ENCODE data around the gene FAIM2. TPM values are rescaled to one million over a fixed set of nuclear protein-coding genes. Genes with fewer than 3 reads are reported as not detected.

FAIM2 gene
- total RNA-seq, 1 experiment from 2014 or later, result not detected

GRCh38 chr12:49921936-49922335 is 18.2 kb upstream of the FAIM2 start:
- in situ Hi-C loops (cut with HindIII; ENCODE audit: low sequenced_read_pairs), result no loop called here
- no peak for DNase-seq (ENCODE audit: low spot score)

GRCh38 chr12:49921299-49921698 is 17.6 kb upstream of the FAIM2 start:
- DNase-seq (ENCODE audit: low spot score), result no peak
- in situ Hi-C loops (cut with HindIII; ENCODE audit: low sequenced_read_pairs), result no loop called here

- in situ Hi-C loops (cut with HindIII; ENCODE audit: low sequenced_read_pairs), result no loop called here
- DNase-seq (ENCODE audit: low spot score), result no peak
These were observed 17.2 kb upstream of the FAIM2 start for GRCh38 chr12:49920915-49921286.

GRCh38 chr12:49920241-49920914 is 16.7 kb upstream of the FAIM2 start:
- no peak for DNase-seq (ENCODE audit: low spot score)
- in situ Hi-C loops (cut with HindIII; ENCODE audit: low sequenced_read_pairs), result no loop called here

- DNase-seq (ENCODE audit: low spot score), result no peak
- in situ Hi-C loops (cut with HindIII; ENCODE audit: low sequenced_read_pairs), result no loop called here
These were observed 14.1 kb upstream of the FAIM2 start for GRCh38 chr12:49917788-49918173.

GRCh38 chr12:49917166-49917787 is 13.6 kb upstream of the FAIM2 start:
- in situ Hi-C loops (cut with HindIII; ENCODE audit: low sequenced_read_pairs), result no loop called here

GRCh38 chr12:49916129-49916919 is 12.6 kb upstream of the FAIM2 start:
- in situ Hi-C loops (cut with HindIII; ENCODE audit: low sequenced_read_pairs), result no loop called here
- no peak for DNase-seq (ENCODE audit: low spot score)

More at GRCh38 chr12:49917166-49917787, 13.6 kb upstream of the FAIM2 start:
- DNase-seq (ENCODE audit: low spot score), result no peak

GRCh38 chr12:49912345-49913255 is 8.9 kb upstream of the FAIM2 start:
- in situ Hi-C loops (cut with HindIII; ENCODE audit: low sequenced_read_pairs), result no loop called here
- no peak for DNase-seq (ENCODE audit: low spot score)

- in situ Hi-C loops (cut with HindIII; ENCODE audit: low sequenced_read_pairs), result no loop called here
- DNase-seq (ENCODE audit: low spot score), result no peak
These were observed 7.5 kb upstream of the FAIM2 start for GRCh38 chr12:49911213-49911605.

GRCh38 chr12:49910331-49911212 is 6.9 kb upstream of the FAIM2 start:
- in situ Hi-C loops (cut with HindIII; ENCODE audit: low sequenced_read_pairs), result no loop called here
- DNase-seq (ENCODE audit: low spot score), result no peak

GRCh38 chr12:49909826-49910225 is 6.1 kb upstream of the FAIM2 start:
- no peak for DNase-seq (ENCODE audit: low spot score)
- in situ Hi-C loops (cut with HindIII; ENCODE audit: low sequenced_read_pairs), result no loop called here

GRCh38 chr12:49909356-49909755 is 5.7 kb upstream of the FAIM2 start:
- in situ Hi-C loops (cut with HindIII; ENCODE audit: low sequenced_read_pairs), result no loop called here

GRCh38 chr12:49907352-49907751 is 3.7 kb upstream of the FAIM2 start:
- in situ Hi-C loops (cut with HindIII; ENCODE audit: low sequenced_read_pairs), result no loop called here
- DNase-seq (ENCODE audit: low spot score), result no peak

More at GRCh38 chr12:49909356-49909755, 5.7 kb upstream of the FAIM2 start:
- DNase-seq (ENCODE audit: low spot score), result no peak

GRCh38 chr12:49905718-49906314 is 2.1 kb upstream of the FAIM2 start:
- in situ Hi-C loops (cut with HindIII; ENCODE audit: low sequenced_read_pairs), result no loop called here
- no peak for DNase-seq (ENCODE audit: low spot score)

- in situ Hi-C loops (cut with HindIII; ENCODE audit: low sequenced_read_pairs), result no loop called here
- peak; percentile 29 for DNase-seq (ENCODE audit: low spot score)
These were observed 901 bp upstream of the FAIM2 start for GRCh38 chr12:49904601-49905000.

GRCh38 chr12:49903351-49903699 is 375 bp downstream of the FAIM2 start:
- in situ Hi-C loops (cut with HindIII; ENCODE audit: low sequenced_read_pairs), result no loop called here
- DNase-seq (ENCODE audit: low spot score), result no peak

- peak; percentile 90 for DNase-seq (ENCODE audit: low spot score)
- in situ Hi-C loops (cut with HindIII; ENCODE audit: low sequenced_read_pairs), result no loop called here
These were observed 1.0 kb downstream of the FAIM2 start for GRCh38 chr12:49902399-49903350.
